CD4-positive, alpha-beta T cell (primary cell): ENCODE data around the gene DCDC2C. TPM values are rescaled to one million over a fixed set of nuclear protein-coding genes. Genes with fewer than 3 reads are reported as not detected.

Experiments
- ATAC-seq: fragments of 200-7000 bp; cut with Tn5 transposase; one replicate; pipeline ENCODE4 v1.10.0; 2022; ENCODE audit warnings: mild to moderate bottlenecking; ENCODE audit not compliant: poor library complexity
- CTCF ChIA-PET: fragments of 350-600 bp; sonication (Branson Sonifier 250); formaldehyde crosslinking; loops from one replicate; lab custom pipeline; 2021; ENCODE audit warnings: antibody characterized with exemption, inconsistent platforms; lab: Charles Lee
- POLR2A ChIA-PET: fragments of 350-600 bp; sonication (Branson Sonifier 250); formaldehyde crosslinking; loops from one replicate; lab custom pipeline; 2021; ENCODE audit warnings: antibody characterized with exemption, inconsistent platforms; lab: Charles Lee
- DNase-seq, 14 experiments: peaks; one replicate each; pipeline ENCODE4 v3.0.0-alpha.2; 2013 to 2020; ENCODE audit warnings: mixed read lengths in 2 of 14
- H3K27ac ChIP-seq, 2 donors: one replicate each; pipeline versions ENCODE4 v1.5.1 to v1.7.0; 2013; ENCODE audit warnings: low read length in 2 of 2, low read depth in 1 of 2, mild to moderate bottlenecking in 1 of 2
- H3K27me3 ChIP-seq, 2 experiments: 1 replicate in 1 of 2; 2 replicates in 1 of 2; pipeline versions ENCODE4 v1.6.1 to v1.7.0; 2013; ENCODE audit warnings: low read length in 2 of 2, control low read depth in 1 of 2, mild to moderate bottlenecking in 1 of 2, moderate library complexity in 1 of 2; ENCODE audit not compliant: insufficient read depth in 2 of 2, control insufficient read depth in 1 of 2
- H3K36me3 ChIP-seq: one replicate; pipeline ENCODE4 v1.6.1; 2013; ENCODE audit warnings: low read length, control low read depth; ENCODE audit not compliant: insufficient read depth
- H3K4me1 ChIP-seq: one replicate; pipeline ENCODE4 v1.6.1; 2013; ENCODE audit warnings: low read length, control low read depth; ENCODE audit not compliant: insufficient read depth
- H3K4me3 ChIP-seq: one replicate; pipeline ENCODE4 v1.5.1; 2013; ENCODE audit warnings: mild to moderate bottlenecking, low read length, moderate library complexity
- H3K9me3 ChIP-seq, 2 experiments: 1 replicate in 1 of 2; 2 replicates in 1 of 2; pipeline versions ENCODE4 v1.6.1 to v1.7.0; 2013; ENCODE audit warnings: low read length in 2 of 2, mild to moderate bottlenecking in 2 of 2, control low read depth in 1 of 2, moderate library complexity in 1 of 2; ENCODE audit not compliant: control insufficient read depth in 1 of 2, insufficient read depth in 1 of 2
- H3K27ac Mint-ChIP-seq: one replicate; pipeline ENCODE4 v1.8.0; 2020; ENCODE audit warnings: mixed read lengths
- H3K27me3 Mint-ChIP-seq: one replicate; pipeline ENCODE4 v1.8.0; 2021; ENCODE audit warnings: mixed read lengths
- H3K36me3 Mint-ChIP-seq: one replicate; pipeline ENCODE4 v1.8.0; 2021; ENCODE audit warnings: low read depth, mixed read lengths
- H3K4me1 Mint-ChIP-seq: one replicate; pipeline ENCODE4 v1.8.0; 2021; ENCODE audit warnings: low read depth, mixed read lengths
- H3K4me3 Mint-ChIP-seq: one replicate; pipeline ENCODE4 v1.8.0; 2020; ENCODE audit warnings: mild to moderate bottlenecking, mixed read lengths
- H3K9me3 Mint-ChIP-seq: one replicate; pipeline ENCODE4 v1.8.0; 2020; ENCODE audit warnings: mixed read lengths
- CTCF ChIP-seq: fragments of 200-600 bp; IDR thresholded peaks from one replicate; pipeline ENCODE4 v1.8.0; 2022; ENCODE audit warnings: antibody characterized with exemption, mild to moderate bottlenecking
- intact Hi-C, 2 experiments: fragments of 100-400 bp; cut with DNase I in 1 of 2; cut with micrococcal nuclease in 1 of 2; formaldehyde crosslinking; loops; one replicate each; pipeline versions ENCODE4 v1.15.1 to v1.9.0; 2023 to 2025; cut with DNase I, micrococcal nuclease
- total RNA-seq, 174 experiments: library from RNA in 2 of 174; stranded (reverse) in 2 of 174; gene quantifications; one replicate each; pipeline ENCODE4 v1.2.3 and lab custom pipeline; 2021 to 2026

Gene DCDC2C
- total RNA-seq, 2 experiments from 2014 or later, result not detected

- no peaks in the 10 kb centered on the region for H3K36me3 ChIP-seq
- ChIA-PET POLR2A (no interaction called here), CTCF (no interaction called here)
- ATAC-seq, result no peak
- peaks cover 0 to 9% of the 10 kb centered on the region in 2 experiments for H3K9me3 ChIP-seq
- no peaks in the 10 kb centered on the region for H3K27me3 ChIP-seq
- Mint-ChIP-seq H3K4me3 (no peak overlapping the region), H3K27me3 (no peaks in the 10 kb centered on the region), H3K4me1 (no peaks in the 10 kb centered on the region), H3K36me3 (no peaks in the 10 kb centered on the region), H3K9me3 (no peaks in the 10 kb centered on the region), H3K27ac (no peak overlapping the region)
- H3K4me1 ChIP-seq, result no peaks in the 10 kb centered on the region
- intact Hi-C loops, result no loop called here
- no peak overlapping the region for H3K4me3 ChIP-seq
- no peak for DNase-seq
- no peak for TF ChIP-seq CTCF
- H3K27ac ChIP-seq, result no peak overlapping the region
Measured at GRCh38 chr2:3871002-3871401, 167.6 kb downstream of the DCDC2C start.

GRCh38 chr2:3872451-3872850 lies 169.1 kb downstream of the DCDC2C start:
- no peak for DNase-seq
- H3K4me3 ChIP-seq, result no peak overlapping the region
- ChIA-PET CTCF (no interaction called here), POLR2A (no interaction called here)
- H3K27ac Mint-ChIP-seq, result no peak overlapping the region
- peaks cover 0 to 9% of the 10 kb centered on the region in 2 experiments for H3K9me3 ChIP-seq
- intact Hi-C loops, result no loop called here
- no peak overlapping the region for H3K4me3 Mint-ChIP-seq
- no peak for ATAC-seq
- no peak for TF ChIP-seq CTCF
- H3K4me1 Mint-ChIP-seq, result no peaks in the 10 kb centered on the region
- H3K36me3 ChIP-seq, result no peaks in the 10 kb centered on the region
- H3K4me1 ChIP-seq, result no peaks in the 10 kb centered on the region
- H3K27me3 Mint-ChIP-seq, result peaks cover 4% of the 10 kb centered on the region
- H3K27ac ChIP-seq, result no peak overlapping the region
- H3K36me3 Mint-ChIP-seq, result no peaks in the 10 kb centered on the region
- H3K9me3 Mint-ChIP-seq, result no peaks in the 10 kb centered on the region
- H3K27me3 ChIP-seq, result peaks cover 0 to 2% of the 10 kb centered on the region in 2 experiments

GRCh38 chr2:3873899-3874298 lies 170.5 kb downstream of the DCDC2C start:
- DNase-seq, result no peak
- ChIA-PET POLR2A (no interaction called here), CTCF (no interaction called here)
- Histone ChIP-seq H3K27ac (no peak overlapping the region), H3K36me3 (no peaks in the 10 kb centered on the region), H3K9me3 (peaks cover 0 to 7% of the 10 kb centered on the region in 2 experiments), H3K4me3 (no peak overlapping the region), H3K4me1 (no peaks in the 10 kb centered on the region), H3K27me3 (peaks cover 0 to 2% of the 10 kb centered on the region in 2 experiments)
- Mint-ChIP-seq H3K4me1 (no peaks in the 10 kb centered on the region), H3K9me3 (no peaks in the 10 kb centered on the region), H3K27me3 (peaks cover 4% of the 10 kb centered on the region), H3K4me3 (no peak overlapping the region), H3K27ac (no peak overlapping the region), H3K36me3 (no peaks in the 10 kb centered on the region)
- ATAC-seq, result no peak
- intact Hi-C loops, result no loop called here
- TF ChIP-seq CTCF, result no peak
